KMS-11 (cell line): ENCODE data around the gene AUTS2.

Experiments used
- H2AFZ ChIP-seq: fragments of 200-600 bp; sonication (generic); 2 replicates; pipeline ENCODE4 v1.6.1; 2016; ENCODE audit warnings: antibody characterized with exemption, mixed run types, low read depth
- H3K27ac ChIP-seq: fragments of 200-600 bp; sonication (generic); 2 replicates; pipeline ENCODE4 v1.6.1; 2016; ENCODE audit warnings: mild to moderate bottlenecking, mixed run types
- H3K27me3 ChIP-seq: fragments of 200-600 bp; sonication (generic); 2 replicates; pipeline ENCODE4 v1.6.1; 2017; ENCODE audit warnings: mild to moderate bottlenecking, low read depth, mixed run types, moderate library complexity; ENCODE audit not compliant: insufficient read depth
- H3K36me3 ChIP-seq: fragments of 200-600 bp; sonication (generic); 2 replicates; pipeline ENCODE4 v1.6.1; 2017; ENCODE audit warnings: mild to moderate bottlenecking, mixed run types; ENCODE audit not compliant: insufficient read depth
- H3K4me1 ChIP-seq: fragments of 200-600 bp; sonication (generic); 2 replicates; pipeline ENCODE4 v1.6.1; 2016; ENCODE audit warnings: mild to moderate bottlenecking, low read depth, mixed run types; ENCODE audit not compliant: poor library complexity, severe bottlenecking
- H3K4me2 ChIP-seq: fragments of 200-600 bp; sonication (generic); 2 replicates; pipeline ENCODE4 v1.7.0; 2016; ENCODE audit warnings: mild to moderate bottlenecking, mixed run types
- H3K4me3 ChIP-seq: fragments of 200-600 bp; sonication (generic); IDR thresholded peaks from 2 replicates; pipeline ENCODE4 v1.6.1; 2017; ENCODE audit warnings: low read depth, low read length, mixed read lengths; ENCODE audit not compliant: insufficient read depth
- H3K79me2 ChIP-seq: fragments of 200-600 bp; sonication (generic); 2 replicates; pipeline ENCODE4 v1.6.1; 2016; ENCODE audit warnings: low read depth, mixed run types; ENCODE audit not compliant: insufficient read depth
- H3K9ac ChIP-seq: fragments of 200-600 bp; sonication (generic); 2 replicates; pipeline ENCODE4 v1.6.1; 2016; ENCODE audit warnings: mild to moderate bottlenecking, mixed run types
- H4K20me1 ChIP-seq: fragments of 200-600 bp; sonication (generic); 2 replicates; pipeline ENCODE4 v1.6.1; 2016; ENCODE audit warnings: mild to moderate bottlenecking, mixed run types; ENCODE audit not compliant: insufficient read depth
- TF ChIP-seq, protein P1 (sequence below): fragments of 200-600 bp; sonication (generic); conservative IDR thresholded peaks from 2 replicates; pipeline ENCODE4 v1.6.1; 2017; ENCODE audit warnings: low read depth, mild to moderate bottlenecking, antibody characterized with exemption, low read length, moderate library complexity, mixed read lengths

The AUTS2 gene

GRCh38 chr7:69859342-69859741 is 261.1 kb downstream of the AUTS2 start:
- H3K9ac ChIP-seq = no peak overlapping the region
- TF ChIP-seq, protein P1, sequence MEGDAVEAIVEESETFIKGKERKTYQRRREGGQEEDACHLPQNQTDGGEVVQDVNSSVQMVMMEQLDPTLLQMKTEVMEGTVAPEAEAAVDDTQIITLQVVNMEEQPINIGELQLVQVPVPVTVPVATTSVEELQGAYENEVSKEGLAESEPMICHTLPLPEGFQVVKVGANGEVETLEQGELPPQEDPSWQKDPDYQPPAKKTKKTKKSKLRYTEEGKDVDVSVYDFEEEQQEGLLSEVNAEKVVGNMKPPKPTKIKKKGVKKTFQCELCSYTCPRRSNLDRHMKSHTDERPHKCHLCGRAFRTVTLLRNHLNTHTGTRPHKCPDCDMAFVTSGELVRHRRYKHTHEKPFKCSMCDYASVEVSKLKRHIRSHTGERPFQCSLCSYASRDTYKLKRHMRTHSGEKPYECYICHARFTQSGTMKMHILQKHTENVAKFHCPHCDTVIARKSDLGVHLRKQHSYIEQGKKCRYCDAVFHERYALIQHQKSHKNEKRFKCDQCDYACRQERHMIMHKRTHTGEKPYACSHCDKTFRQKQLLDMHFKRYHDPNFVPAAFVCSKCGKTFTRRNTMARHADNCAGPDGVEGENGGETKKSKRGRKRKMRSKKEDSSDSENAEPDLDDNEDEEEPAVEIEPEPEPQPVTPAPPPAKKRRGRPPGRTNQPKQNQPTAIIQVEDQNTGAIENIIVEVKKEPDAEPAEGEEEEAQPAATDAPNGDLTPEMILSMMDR = no peak
- no peak overlapping the region for H3K4me2 ChIP-seq
- no peaks in the 10 kb centered on the region for H3K36me3 ChIP-seq
- no peaks in the 10 kb centered on the region for H3K79me2 ChIP-seq
- no peak overlapping the region for H3K4me3 ChIP-seq
- no peaks in the 10 kb centered on the region for H4K20me1 ChIP-seq
- H3K27ac ChIP-seq = no peak overlapping the region
- H3K27me3 ChIP-seq = no peaks in the 10 kb centered on the region
- no peaks in the 10 kb centered on the region for H3K4me1 ChIP-seq
- no peak overlapping the region for H2AFZ ChIP-seq

- H3K27me3 ChIP-seq = no peaks in the 10 kb centered on the region
- H3K4me2 ChIP-seq = no peak overlapping the region
- no peaks in the 10 kb centered on the region for H4K20me1 ChIP-seq
- H3K27ac ChIP-seq = no peak overlapping the region
- TF ChIP-seq, protein P1 = no peak
- H3K4me1 ChIP-seq = no peaks in the 10 kb centered on the region
- H2AFZ ChIP-seq = no peak overlapping the region
- no peaks in the 10 kb centered on the region for H3K36me3 ChIP-seq
- H3K79me2 ChIP-seq = no peaks in the 10 kb centered on the region
- H3K9ac ChIP-seq = no peak overlapping the region
- H3K4me3 ChIP-seq = no peak overlapping the region
These were observed 262.2 kb downstream of the AUTS2 start for GRCh38 chr7:69860486-69860885.

GRCh38 chr7:69860941-69861622 is 262.8 kb downstream of the AUTS2 start:
- TF ChIP-seq, protein P1 = no peak
- H3K27me3 ChIP-seq = no peaks in the 10 kb centered on the region
- H3K4me3 ChIP-seq = no peak overlapping the region
- no peaks in the 10 kb centered on the region for H3K4me1 ChIP-seq
- no peak overlapping the region for H2AFZ ChIP-seq
- no peaks in the 10 kb centered on the region for H3K36me3 ChIP-seq
- H4K20me1 ChIP-seq = no peaks in the 10 kb centered on the region
- H3K79me2 ChIP-seq = no peaks in the 10 kb centered on the region
- H3K9ac ChIP-seq = no peak overlapping the region
- H3K27ac ChIP-seq = no peak overlapping the region
- no peak overlapping the region for H3K4me2 ChIP-seq

DNA sequence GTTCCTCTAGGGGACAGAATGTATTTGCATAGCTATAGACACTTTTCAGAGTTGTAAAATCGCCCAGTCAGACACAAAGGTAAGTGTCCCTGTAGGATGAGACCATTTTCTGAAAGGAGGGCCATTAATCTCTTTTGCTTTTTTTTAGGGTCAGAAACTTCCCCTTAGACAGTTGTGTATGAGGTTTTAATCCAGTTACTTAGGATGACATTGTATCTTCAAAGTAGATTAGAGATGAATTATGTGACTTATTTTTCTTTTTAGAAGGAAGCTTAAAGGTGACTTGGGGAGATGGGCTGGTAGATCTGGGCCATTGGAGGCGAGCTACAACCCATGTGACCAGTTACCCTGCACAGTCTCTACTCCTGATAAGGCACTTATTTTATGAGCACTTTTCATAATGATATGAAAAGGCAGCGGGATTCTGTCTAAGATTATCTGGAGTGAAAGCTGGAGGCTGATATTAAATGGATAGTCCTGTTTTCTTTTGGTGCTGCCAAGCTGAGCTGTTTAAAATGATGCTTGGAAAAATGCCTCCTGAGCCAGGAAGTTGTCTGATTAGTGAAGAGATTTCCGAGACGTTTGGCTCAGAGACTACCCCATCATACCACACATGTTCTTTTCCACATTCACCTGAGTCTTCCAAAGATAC is 264.3 kb downstream of the AUTS2 start:
- Histone ChIP-seq H3K27ac (no peak overlapping the region), H2AFZ (no peak overlapping the region), H3K4me2 (no peak overlapping the region), H3K27me3 (no peaks in the 10 kb centered on the region), H4K20me1 (no peaks in the 10 kb centered on the region), H3K4me1 (no peaks in the 10 kb centered on the region), H3K79me2 (no peaks in the 10 kb centered on the region), H3K9ac (no peak overlapping the region), H3K36me3 (no peaks in the 10 kb centered on the region), H3K4me3 (no peak overlapping the region)
- TF ChIP-seq, protein P1 = no peak
